ENCODE results near the gene SCYGR5. TPM values are rescaled to one million over a fixed set of nuclear protein-coding genes. Genes with fewer than 3 reads are reported as not detected.

Gene SCYGR5
- total RNA-seq, 2 donors from 2014 or later: not detected

DNA sequence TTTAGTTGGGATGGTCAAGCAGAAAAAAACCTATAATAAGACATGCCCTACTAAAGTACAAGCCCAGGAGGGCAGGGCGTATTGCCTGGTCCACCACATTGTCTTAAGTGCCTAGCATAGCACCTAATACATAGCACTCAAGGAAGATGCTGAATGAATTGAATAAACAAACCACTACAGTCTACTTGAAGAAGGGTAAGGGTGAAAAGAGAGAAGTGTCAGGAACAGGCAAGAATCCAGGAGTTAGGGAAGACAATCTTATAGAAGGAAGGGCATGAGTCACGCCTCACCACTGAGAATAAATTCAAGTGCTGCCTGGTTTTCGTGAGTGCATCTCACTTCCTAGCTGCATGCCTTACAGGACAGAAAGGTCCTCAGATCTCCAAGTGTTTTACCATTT lies 37.4 kb downstream of the SCYGR5 start:
- Mint-ChIP-seq H3K36me3 (ENCODE audit: low read depth) (no peaks in the 10 kb centered on the region), H3K27ac (no peak overlapping the region), H3K4me3 (no peak overlapping the region), H3K4me1 (no peaks in the 10 kb centered on the region), H3K27me3 (peaks cover 36% of the 10 kb centered on the region), H3K9me3 (no peaks in the 10 kb centered on the region)
- ATAC-seq (replicated peaks): no peak

DNA sequence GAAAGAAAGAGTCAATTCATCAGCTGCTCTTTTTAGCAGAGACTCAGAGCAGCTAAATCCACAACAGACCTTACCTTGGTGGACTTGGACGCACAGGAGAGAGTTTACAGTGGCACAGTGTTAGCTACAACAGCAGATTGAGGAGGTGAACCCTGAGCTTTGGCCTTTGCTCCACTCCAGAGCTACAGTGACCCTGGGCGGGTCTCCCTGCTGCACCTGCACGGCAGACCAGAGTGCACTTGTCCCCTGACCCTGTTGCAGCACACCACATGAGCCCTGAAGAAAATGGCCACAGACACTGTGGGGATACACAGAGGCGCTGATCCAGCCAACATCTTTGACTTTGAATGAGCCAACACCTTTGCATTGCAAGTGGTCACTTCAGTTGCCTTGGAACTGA lies 40.3 kb downstream of the SCYGR5 start:
- H3K4me1 Mint-ChIP-seq: no peaks in the 10 kb centered on the region
- H3K36me3 Mint-ChIP-seq (ENCODE audit: low read depth): no peaks in the 10 kb centered on the region
- peaks cover 32% of the 10 kb centered on the region for H3K27me3 Mint-ChIP-seq
- ATAC-seq (replicated peaks): no peak
- no peak overlapping the region for H3K27ac Mint-ChIP-seq
- no peaks in the 10 kb centered on the region for H3K9me3 Mint-ChIP-seq
- no peak overlapping the region for H3K4me3 Mint-ChIP-seq

DNA sequence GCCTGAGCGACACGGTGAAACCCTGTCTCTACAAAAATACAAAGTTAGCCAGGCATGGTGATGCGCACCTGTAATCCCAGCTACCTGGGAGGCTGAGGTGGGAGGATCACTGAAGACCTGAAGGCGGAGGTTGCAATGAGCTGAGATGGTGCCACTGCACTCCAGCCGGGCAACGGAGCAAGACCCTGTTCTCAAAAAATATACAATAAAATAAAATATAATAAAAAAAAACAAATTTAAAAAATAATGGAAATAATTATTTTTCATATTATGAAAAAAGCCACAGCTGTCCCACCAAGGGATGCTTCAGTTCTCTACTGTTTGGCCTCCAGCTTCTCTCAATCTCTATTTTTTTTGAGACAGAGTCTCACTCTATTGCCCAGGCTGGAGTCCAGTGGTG lies 40.8 kb downstream of the SCYGR5 start:
- Mint-ChIP-seq H3K27me3 (peaks cover 32% of the 10 kb centered on the region), H3K27ac (no peak overlapping the region), H3K36me3 (ENCODE audit: low read depth) (no peaks in the 10 kb centered on the region), H3K4me1 (no peaks in the 10 kb centered on the region), H3K9me3 (no peaks in the 10 kb centered on the region), H3K4me3 (no peak overlapping the region)
- no peak for ATAC-seq (replicated peaks)

DNA sequence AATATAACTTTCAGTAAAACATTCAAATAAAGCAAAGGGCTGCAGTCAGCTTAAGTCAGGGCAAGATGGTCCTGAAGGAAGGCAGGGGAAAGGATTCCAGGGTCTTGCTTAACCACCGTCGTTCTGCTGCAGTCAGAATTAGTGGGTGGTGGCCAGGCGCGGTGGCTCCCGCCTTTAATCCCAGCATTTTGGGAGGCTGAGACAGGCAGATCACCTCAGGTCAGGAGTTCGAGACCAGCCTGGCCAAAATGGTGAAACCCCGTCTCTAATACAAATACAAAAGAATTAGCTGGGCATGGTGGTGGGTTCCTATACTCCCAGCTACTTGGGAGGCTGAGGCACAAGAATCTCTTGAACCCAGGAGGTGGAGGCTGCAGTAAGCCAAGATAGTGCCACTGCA lies 44.4 kb downstream of the SCYGR5 start:
- Mint-ChIP-seq H3K27ac (no peak overlapping the region), H3K36me3 (ENCODE audit: low read depth) (no peaks in the 10 kb centered on the region), H3K9me3 (no peaks in the 10 kb centered on the region), H3K4me3 (no peak overlapping the region), H3K27me3 (peaks cover 17% of the 10 kb centered on the region), H3K4me1 (no peaks in the 10 kb centered on the region)
- ATAC-seq (replicated peaks): no peak

DNA sequence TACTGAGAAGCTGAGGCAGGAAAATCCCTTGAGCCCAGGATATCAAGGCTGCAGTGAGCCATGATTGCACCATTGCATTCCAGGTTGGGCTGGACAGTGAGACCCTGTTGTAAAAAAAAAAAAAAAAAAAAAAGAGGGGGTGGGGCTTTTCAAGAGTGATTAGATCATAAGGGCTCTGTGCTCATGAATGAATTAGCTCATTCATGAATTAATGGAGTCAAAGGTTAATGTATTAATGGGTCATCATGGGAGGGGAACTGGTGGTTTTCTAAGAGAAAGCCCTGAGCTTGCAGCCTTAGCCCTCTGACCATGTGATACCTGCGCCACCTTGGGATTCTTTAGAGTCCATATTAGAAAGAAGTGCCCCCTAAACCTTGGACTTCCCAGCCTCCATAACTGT lies 46.7 kb downstream of the SCYGR5 start:
- Mint-ChIP-seq H3K9me3 (no peaks in the 10 kb centered on the region), H3K4me1 (no peaks in the 10 kb centered on the region), H3K36me3 (ENCODE audit: low read depth) (no peaks in the 10 kb centered on the region), H3K27ac (no peak overlapping the region), H3K4me3 (no peak overlapping the region), H3K27me3 (peaks cover 7% of the 10 kb centered on the region)
- no peak for ATAC-seq (replicated peaks)

DNA sequence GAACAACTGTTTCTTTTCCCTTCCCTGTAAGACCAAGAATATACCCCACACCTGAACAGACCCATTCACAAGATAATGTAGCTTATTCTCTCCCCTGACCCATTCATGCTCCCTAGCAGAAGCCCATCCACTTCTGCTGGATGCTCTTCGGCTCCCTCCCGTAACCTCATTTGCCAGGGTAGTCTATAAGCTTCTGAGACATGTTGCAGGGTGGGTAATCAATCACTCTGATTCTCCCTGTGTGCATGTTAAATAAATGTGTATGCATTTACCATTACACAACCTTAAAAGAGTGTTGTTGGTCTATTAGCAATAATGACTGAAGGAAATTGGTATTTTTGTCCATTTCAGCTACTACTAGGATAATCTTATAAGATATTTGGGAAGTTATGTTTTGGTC lies 49.9 kb downstream of the SCYGR5 start:
- no peak overlapping the region for H3K27ac Mint-ChIP-seq
- H3K36me3 Mint-ChIP-seq (ENCODE audit: low read depth): no peaks in the 10 kb centered on the region
- no peaks in the 10 kb centered on the region for H3K4me1 Mint-ChIP-seq
- no peak for ATAC-seq (replicated peaks)
- H3K4me3 Mint-ChIP-seq: no peak overlapping the region
- peaks cover 5% of the 10 kb centered on the region for H3K27me3 Mint-ChIP-seq
- H3K9me3 Mint-ChIP-seq: no peaks in the 10 kb centered on the region

Other genes starting within 250 kb of the SCYGR5 start
- 10 to 100 TPM; 68.7 to 79.8 TPM for gene AGFG1, start 194.6 kb upstream of the SCYGR5 start, total RNA-seq
- not detected for gene SCYGR2, start 67.9 kb upstream of the SCYGR5 start, total RNA-seq
- gene SCYGR3, start 52.0 kb upstream of the SCYGR5 start, total RNA-seq: not detected
- gene SCYGR4, start 49.3 kb upstream of the SCYGR5 start, total RNA-seq: not detected
- gene SLC19A3, start 51.2 kb downstream of the SCYGR5 start, total RNA-seq: not detected
- not detected for gene SCYGR6, start 58.0 kb downstream of the SCYGR5 start, total RNA-seq
- gene SCYGR7, start 61.5 kb downstream of the SCYGR5 start, total RNA-seq: not detected
- gene SCYGR8, start 79.1 kb downstream of the SCYGR5 start, total RNA-seq: not detected
- 100 to 1,000 TPM in 1 of 2 donors, 10 to 100 TPM in 1; 36.1 to 137 TPM for gene CCL20, start 147.0 kb downstream of the SCYGR5 start, total RNA-seq
- gene DAW1, start 204.8 kb downstream of the SCYGR5 start, total RNA-seq: under 1 TPM in 1 of 2 donors, not detected in 1; 0.24 TPM

Measured in activated T-helper 17 cell treated with anti-CD3 and anti-CD28 coated beads, Interleukin-2, amount 50 U/mL, for 72 hours (primary cell).